ENCODE results near the gene PCDHGA7.
"Not testable (repeated sequence)": the region's sequence is repeated elsewhere in the genome, so short reads cannot be mapped to it uniquely, and the experiment has no call there.

Gene PCDHGA7

DNA sequence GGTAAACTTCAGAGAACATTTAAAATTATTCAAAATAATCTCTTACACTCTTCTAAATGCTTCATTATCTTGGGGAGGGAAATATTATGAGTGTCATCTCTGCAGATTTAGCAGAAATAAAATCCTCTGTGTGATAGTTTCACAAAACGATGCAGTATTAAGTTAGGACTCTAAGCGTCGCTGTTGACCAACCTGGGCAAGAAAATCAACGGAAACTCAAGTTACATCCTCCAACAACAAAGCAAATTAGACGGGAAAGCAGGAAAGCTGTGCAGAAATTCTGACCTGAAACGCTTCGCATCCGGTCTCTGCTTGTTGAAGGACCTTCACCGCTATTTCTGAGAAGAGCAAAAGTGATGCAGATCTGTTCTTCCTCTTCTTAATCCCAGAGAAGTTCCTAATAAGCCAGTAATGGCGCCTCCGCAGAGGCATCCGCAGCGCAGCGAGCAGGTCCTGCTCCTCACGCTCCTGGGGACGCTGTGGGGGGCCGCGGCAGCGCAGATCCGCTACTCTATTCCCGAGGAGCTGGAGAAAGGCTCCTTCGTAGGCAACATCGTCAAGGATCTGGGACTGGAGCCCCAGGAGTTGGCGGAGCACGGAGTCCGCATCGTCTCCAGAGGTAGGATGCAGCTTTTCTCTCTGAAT is 8.7 kb upstream of the PCDHGA7 start, which contains the start of gene PCDHGA6:
Gene PCDHGA6, plus strand, starts transcription at position 219 of the 645 bp plus-strand sequence. Its CDS starts 193 bp downstream, at position 412.
- TF ChIP-seq, protein P1, sequence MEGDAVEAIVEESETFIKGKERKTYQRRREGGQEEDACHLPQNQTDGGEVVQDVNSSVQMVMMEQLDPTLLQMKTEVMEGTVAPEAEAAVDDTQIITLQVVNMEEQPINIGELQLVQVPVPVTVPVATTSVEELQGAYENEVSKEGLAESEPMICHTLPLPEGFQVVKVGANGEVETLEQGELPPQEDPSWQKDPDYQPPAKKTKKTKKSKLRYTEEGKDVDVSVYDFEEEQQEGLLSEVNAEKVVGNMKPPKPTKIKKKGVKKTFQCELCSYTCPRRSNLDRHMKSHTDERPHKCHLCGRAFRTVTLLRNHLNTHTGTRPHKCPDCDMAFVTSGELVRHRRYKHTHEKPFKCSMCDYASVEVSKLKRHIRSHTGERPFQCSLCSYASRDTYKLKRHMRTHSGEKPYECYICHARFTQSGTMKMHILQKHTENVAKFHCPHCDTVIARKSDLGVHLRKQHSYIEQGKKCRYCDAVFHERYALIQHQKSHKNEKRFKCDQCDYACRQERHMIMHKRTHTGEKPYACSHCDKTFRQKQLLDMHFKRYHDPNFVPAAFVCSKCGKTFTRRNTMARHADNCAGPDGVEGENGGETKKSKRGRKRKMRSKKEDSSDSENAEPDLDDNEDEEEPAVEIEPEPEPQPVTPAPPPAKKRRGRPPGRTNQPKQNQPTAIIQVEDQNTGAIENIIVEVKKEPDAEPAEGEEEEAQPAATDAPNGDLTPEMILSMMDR (IDR thresholded peaks at IDR 0.05; ENCODE audit: extremely low read depth, missing control alignments) = no peak
- no peak for DNase-seq (ENCODE audit: low spot score)

- no peak for DNase-seq (ENCODE audit: low spot score)
- TF ChIP-seq, protein P1 (IDR thresholded peaks at IDR 0.05; ENCODE audit: extremely low read depth, missing control alignments) = no peak
Measured at GRCh38 chr5:141374627-141375026, 7.9 kb upstream of the PCDHGA7 start.

DNA sequence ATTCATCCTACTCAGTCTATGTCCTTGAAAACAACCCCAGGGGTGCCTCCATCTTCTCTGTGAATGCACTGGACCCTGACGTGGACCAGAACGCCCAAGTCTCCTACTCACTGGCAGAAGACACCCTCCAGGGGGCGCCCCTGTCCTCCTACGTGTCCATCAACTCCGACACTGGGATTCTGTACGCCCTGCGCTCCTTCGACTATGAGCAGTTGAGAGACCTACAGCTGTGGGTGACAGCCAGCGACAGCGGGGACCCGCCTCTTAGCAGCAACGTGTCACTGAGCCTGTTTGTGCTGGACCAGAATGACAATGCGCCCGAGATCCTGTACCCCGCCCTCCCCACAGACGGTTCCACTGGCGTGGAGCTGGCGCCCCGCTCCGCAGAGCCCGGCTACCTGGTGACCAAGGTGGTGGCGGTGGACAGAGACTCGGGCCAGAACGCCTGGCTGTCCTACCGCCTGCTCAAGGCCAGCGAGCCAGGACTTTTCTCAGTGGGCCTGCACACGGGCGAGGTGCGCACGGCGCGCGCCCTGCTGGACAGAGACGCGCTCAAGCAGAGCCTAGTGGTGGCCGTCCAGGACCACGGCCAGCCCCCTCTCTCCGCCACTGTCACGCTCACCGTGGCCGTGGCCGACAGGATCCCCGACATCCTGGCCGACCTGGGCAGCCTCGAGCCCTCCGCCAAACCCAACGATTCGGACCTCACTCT is 6.9 kb upstream of the PCDHGA7 start:
- DNase-seq (ENCODE audit: low spot score) = not testable (repeated sequence)

GRCh38 chr5:141383345-141383744 is 803 bp downstream of the PCDHGA7 start:
- TF ChIP-seq, protein P1 (IDR thresholded peaks at IDR 0.05; ENCODE audit: extremely low read depth, missing control alignments) = no peak
- DNase-seq (ENCODE audit: low spot score) = no peak

GRCh38 chr5:141384471-141385267 is 2.1 kb downstream of the PCDHGA7 start:
- TF ChIP-seq, protein P1 (IDR thresholded peaks at IDR 0.05; ENCODE audit: extremely low read depth, missing control alignments) = no peak

GRCh38 chr5:141387557-141388311 is 5.2 kb downstream of the PCDHGA7 start, which contains the start of gene PCDHGB4:
PCDHGB4 (plus strand) TSS chr5:141387698; CDS start chr5:141387885, 187 bp downstream.
- not testable (repeated sequence) for DNase-seq (ENCODE audit: low spot score)
- TF ChIP-seq, protein P1 (IDR thresholded peaks at IDR 0.05; ENCODE audit: extremely low read depth, missing control alignments) = peak; percentile 47

More at GRCh38 chr5:141384471-141385267, 2.1 kb downstream of the PCDHGA7 start:
- DNase-seq (ENCODE audit: low spot score) = no peak

GRCh38 chr5:141388661-141389060 is 6.1 kb downstream of the PCDHGA7 start:
- TF ChIP-seq, protein P1 (IDR thresholded peaks at IDR 0.05; ENCODE audit: extremely low read depth, missing control alignments) = no peak
- no peak for DNase-seq (ENCODE audit: low spot score)
